Right renal pelvis (tissue), 4 donors: ENCODE results near the gene OXT. TPM values are rescaled to one million over a fixed set of nuclear protein-coding genes. Genes with fewer than 3 reads are reported as not detected.
"Not testable (repeated sequence)": the region's sequence is repeated elsewhere in the genome, so short reads cannot be mapped to it uniquely, and the experiment has no call there.

Experiments
- DNase-seq, 4 donors: peaks; one replicate each; pipeline ENCODE4 v3.0.0-alpha.2; 2013; ENCODE audit warnings: low read depth in 4 of 4, low spot score in 3 of 4, missing footprints in 1 of 4
- polyA plus RNA-seq, 4 donors: library from polyadenylated mRNA; unstranded; fragments of 120-200 nt; gene quantifications; one replicate each; pipeline ENCODE4 v1.2.1, GENCODE V29; 2013; ENCODE audit not compliant: insufficient read length in 4 of 4

Gene OXT
- 1 to 10 TPM in 1 of 4 donors, under 1 TPM in 2, not detected in 1; 0.54 to 1.0 (median 0.69) TPM for polyA plus RNA-seq

DNA sequence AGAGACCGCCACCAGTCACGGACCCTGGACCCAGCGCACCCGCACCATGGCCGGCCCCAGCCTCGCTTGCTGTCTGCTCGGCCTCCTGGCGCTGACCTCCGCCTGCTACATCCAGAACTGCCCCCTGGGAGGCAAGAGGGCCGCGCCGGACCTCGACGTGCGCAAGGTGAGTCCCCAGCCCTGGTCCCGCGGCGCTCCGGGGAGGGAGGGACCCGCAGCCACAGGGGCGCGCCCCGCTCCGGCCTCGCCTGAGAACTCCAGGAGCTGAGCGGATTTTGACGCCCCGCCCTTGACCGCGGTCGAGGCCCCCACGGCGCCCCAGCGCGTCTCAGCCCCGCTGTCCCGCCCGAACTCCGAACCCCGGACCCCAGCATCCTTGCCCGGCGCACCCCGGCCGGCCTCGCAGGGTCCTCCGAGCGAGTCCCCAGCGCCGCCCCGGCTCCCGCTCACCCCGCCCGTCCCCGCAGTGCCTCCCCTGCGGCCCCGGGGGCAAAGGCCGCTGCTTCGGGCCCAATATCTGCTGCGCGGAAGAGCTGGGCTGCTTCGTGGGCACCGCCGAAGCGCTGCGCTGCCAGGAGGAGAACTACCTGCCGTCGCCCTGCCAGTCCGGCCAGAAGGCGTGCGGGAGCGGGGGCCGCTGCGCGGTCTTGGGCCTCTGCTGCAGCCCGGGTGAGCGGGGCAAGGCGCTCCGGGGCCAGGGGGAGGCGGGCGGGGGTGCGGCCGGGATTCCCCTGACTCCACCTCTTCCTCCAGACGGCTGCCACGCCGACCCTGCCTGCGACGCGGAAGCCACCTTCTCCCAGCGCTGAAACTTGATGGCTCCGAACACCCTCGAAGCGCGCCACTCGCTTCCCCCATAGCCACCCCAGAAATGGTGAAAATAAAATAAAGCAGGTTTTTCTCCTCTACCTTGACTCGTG lies at the start of gene OXT:
Gene OXT, plus strand, starts transcription at position 11 of the 920 bp plus-strand sequence. Its CDS starts 36 bp downstream, at position 47.
- DNase-seq = no peak

DNA sequence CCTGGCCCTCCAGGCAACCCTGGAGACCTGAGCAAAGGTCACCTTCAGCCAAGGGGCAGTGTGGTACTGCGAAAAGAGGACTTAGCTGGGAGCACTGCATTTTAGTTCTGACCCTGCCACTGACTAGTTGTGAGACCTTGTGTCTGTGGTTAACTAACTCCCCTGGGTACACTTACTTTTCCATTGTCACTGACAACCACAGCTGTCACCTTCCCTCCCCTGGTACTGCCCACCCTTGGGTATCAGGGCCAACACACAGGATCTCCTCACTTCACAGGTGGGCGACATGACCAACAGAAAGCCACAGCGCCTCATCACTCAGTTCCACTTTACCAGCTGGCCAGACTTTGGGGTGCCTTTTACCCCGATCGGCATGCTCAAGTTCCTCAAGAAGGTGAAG lies 49.6 kb upstream of the OXT start:
- no peak for DNase-seq

DNA sequence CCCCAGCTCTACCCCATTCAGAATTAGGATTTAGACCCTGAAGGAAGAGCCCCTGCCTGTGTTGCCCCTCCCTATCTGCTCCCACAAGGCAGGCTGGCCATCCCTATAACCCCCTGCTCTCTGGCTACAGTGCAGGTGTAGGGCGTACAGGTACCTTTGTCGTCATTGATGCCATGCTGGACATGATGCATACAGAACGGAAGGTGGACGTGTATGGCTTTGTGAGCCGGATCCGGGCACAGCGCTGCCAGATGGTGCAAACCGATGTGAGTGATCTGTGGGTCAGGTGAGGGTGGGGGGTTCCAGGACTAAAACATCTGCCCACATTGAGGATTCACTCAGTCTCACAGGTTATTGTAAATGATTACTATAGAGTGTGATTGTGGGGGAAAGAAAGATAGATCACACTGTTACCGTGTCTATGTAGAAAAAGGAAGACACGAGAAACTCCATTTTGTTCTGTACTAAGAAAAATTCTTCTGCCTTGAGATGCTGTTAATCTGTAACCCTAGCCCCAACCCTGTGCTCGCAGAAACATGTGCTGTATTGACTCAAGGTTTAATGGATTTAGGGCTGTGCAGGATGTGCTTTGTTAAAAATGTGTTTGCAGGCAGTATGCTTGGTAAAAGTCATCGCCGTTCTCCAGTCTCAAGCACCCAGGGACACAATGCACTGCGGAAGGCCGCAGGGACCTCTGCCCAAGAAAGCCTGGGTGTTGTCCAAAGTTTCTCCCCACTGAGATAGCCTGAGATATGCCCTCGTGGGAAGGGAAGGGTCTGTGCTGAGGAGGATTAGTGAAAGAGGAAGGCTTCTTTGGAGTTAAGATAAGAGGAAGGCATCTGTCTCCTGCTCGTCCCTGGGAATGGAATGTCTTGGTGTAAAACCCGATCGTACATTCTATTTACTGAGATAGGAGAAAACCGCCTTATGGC lies 48.6 kb upstream of the OXT start:
- not testable (repeated sequence) for DNase-seq

DNA sequence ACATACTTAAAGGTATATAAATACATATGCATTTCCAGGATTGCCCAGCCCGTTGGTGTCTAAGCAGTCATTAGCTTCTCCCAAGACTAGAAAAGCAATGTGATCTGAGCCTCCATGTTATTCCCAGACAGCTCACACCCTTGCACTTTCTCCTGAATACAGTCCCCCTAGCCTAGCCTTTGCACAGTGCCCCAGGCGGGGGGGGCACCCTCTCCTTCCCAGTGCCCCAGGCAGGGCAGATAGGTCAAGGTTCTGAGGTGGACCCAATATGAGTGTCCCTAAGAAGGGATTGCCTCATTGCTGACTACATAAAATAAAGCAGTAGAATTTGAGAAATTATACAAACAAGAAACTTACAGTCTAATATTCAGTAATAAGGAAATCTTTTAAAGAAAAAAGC lies 43.4 kb upstream of the OXT start:
- no peak for DNase-seq

- no peak for DNase-seq
Observed at GRCh38 chr20:3031524-3032147, 39.8 kb upstream of the OXT start.

DNA sequence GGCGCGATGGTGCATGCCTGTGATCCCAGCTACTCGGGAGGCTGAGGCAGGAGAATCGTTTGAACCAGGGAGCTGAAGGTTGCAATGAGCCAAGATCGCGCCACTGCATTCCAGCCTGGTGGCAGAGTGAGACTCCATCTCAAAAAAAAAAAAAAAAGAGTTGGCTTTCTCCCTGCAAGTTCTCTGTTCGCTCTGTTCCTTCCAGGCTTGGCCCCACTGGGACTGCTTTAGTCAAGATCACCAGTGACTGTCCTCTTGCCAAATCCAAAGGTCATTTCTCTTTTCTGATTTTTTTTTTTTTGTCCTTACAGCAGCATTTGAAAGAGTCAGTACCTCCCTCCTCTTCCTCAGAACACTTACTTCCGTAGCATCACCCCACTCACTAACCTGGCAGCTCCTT lies 38.8 kb upstream of the OXT start:
- no peak for DNase-seq

DNA sequence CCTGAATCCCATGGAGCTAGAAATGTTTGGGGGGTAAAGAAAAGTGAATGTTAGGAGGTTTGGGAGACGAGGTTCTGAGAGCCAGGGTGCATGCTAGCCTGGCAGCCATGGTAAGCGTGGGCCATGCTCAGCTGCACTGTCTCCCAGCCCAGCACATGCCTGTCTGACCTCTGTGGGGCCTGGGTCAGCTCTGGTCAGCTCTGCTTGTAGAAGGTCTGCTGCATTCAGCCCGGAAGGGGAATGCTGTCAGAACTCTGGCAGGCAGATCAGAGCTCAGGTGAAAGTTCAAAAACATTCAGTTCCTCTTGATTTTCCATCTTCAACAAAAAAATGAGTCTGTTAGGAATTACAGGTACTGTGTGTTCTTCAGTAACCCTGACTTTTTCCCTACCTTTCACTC lies 33.8 kb upstream of the OXT start:
- DNase-seq = no peak

- no peak for DNase-seq
Observed at GRCh38 chr20:3038454-3038853, 33.0 kb upstream of the OXT start.

DNA sequence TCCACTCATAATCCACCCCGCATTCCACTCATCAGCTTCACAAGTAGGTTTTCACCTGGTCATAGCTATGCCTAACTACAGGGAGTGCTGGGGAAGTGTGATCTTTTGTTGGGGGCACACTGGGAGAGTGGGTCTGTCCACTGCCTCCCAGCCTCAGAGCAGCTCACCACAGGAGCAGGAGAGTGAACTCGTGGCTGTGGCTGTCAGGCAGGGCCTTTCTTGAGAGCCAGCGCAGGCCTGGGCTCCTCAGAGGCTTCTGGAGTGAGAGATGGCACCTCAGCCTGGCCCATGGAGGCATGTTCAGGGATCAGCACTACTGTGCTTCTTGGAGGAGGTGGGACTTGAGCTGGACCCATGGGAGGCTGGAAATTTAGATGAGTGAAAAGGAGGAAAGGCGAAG lies 32.0 kb upstream of the OXT start:
- no peak for DNase-seq

DNA sequence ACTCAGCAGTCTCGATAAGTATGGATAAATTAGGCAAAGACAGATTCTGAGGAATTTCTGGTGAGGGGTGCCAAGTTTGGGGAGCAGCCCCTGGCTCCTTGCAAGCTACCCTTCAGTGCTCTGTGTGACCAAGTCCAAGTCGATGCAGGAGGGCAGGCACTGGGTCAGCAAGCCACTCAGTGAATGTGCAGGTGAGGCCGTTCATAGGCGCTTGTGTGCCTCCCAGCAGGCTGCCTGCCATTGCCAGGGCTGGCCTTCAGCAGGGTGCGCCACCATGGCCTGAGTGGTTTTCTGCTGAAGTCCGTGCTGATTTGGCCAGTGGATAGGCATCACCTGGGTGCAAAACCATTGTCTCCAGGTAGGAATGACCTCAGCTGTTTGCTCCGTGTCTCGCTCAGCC lies 31.3 kb upstream of the OXT start:
- no peak for DNase-seq

DNA sequence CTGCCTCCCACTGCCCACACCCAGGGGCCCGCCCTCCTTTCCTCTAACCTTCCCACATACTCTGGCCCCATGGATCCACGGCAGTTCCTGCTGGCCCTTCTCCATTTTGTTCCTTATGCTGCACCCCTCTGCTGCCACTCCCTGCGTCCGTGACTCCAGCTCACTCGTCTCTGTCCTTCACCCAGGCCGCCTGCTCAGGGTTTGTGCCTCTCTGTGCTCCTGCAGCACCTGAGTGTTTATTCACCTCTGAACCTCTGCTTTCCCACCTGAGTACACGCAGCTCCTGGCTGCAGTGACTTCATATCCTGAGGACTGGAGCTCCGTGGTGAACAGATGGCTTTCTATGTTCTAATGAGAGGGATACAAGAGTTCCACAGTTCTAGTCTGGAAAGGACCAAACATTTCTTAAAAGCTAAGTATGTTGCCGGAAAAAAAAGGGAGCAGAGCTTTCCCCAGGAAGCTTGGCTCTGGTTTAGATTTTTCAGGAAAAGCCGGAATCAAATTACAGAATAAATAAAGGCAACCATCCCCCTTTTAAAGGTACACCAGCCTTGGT lies 29.5 kb upstream of the OXT start:
- DNase-seq = peak in 1 of 4 donors; percentile 30

DNA sequence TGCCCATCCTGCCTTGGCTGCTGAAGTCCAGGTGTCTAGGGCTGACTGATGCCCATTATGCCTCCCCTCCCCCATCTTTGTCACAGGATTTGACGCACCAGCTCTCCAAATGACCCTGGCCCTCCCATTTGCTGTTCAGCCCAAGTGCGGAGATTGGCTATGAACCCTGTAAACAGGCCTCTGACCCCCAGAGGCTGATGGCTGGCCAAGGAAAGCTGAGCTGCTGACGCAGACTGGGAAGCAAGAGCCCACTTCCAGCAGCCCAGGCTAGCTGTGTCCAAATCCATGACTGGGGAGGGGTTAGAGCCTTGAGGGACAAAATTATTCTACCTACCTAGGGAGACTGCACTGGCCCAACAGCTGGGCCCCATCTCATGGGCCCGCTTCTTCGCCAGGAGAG lies 28.8 kb upstream of the OXT start:
- peak in 1 of 4 donors; percentile 13 for DNase-seq

DNA sequence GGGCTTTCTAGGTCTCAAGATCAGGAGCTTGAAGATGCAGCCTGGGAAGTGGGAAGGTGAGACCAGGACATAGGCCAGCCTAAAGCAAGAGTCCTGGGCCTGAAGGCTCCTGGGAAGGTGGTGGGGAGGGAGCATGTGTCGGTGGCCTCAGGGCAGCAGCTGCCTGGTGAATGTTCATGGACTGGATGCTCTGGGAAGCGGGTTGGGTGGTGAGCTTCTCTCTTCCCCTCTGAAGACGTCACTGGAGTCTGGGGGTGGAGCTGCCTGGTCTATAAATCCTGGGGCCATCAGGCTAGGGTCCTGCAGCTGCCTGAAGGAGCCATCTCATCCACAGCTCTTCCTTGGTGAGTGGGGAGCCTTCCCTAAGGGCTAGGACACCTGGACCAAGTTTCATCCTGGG lies 28.1 kb upstream of the OXT start, which contains the start of gene GNRH2:
Gene GNRH2, plus strand, starts transcription at position 301 of the 400 bp plus-strand sequence. CDS start 793 bp downstream, outside the sequence.
- DNase-seq = no peak

GRCh38 chr20:3044336-3044965 lies 27.0 kb upstream of the OXT start:
- DNase-seq = no peak

DNA sequence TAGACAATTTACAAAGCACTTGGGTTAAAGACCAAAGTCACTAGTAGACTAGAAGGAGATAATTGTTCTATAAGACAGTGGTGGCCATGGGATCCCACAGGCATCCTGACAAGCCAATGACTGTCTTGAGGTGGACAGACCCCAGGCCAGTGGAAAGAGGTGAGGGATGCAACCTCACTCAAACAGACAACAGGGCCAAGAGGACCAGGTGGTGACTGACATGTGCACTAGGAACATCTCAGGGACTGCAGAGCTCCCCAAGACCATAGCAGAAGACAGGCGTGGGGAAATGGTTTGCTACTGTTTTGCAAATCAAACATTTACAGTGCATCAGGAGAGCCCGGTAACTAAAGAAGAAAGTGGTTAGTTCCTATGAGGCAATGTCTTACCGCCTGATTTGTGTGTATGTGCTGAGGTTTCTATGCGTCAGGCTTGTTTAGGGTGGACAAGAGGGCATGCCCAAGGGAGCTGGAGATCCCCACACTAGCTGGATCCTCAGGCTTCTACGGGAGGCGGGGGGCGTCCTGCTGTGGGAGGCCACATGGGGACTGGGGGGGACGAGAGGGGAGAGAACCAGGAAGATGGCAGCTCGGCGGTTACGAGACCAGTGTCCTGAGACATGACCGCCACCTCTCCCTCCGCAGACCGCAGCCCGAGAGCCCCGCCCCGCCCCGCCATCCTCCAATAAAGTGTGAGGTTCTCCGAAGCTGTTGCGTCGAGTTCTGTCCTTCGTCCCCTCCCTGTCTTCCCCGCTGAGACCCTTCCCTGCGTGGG lies 26.2 kb upstream of the OXT start:
- no peak for DNase-seq

- peak; percentile 83 to 84 (median 84) for DNase-seq
Observed at GRCh38 chr20:3045816-3046676, 25.4 kb upstream of the OXT start, which contains the start of gene MRPS26. Gene MRPS26, plus strand, starts transcription at chr20:3046052. Its CDS starts 17 bp downstream, at chr20:3046069.

DNA sequence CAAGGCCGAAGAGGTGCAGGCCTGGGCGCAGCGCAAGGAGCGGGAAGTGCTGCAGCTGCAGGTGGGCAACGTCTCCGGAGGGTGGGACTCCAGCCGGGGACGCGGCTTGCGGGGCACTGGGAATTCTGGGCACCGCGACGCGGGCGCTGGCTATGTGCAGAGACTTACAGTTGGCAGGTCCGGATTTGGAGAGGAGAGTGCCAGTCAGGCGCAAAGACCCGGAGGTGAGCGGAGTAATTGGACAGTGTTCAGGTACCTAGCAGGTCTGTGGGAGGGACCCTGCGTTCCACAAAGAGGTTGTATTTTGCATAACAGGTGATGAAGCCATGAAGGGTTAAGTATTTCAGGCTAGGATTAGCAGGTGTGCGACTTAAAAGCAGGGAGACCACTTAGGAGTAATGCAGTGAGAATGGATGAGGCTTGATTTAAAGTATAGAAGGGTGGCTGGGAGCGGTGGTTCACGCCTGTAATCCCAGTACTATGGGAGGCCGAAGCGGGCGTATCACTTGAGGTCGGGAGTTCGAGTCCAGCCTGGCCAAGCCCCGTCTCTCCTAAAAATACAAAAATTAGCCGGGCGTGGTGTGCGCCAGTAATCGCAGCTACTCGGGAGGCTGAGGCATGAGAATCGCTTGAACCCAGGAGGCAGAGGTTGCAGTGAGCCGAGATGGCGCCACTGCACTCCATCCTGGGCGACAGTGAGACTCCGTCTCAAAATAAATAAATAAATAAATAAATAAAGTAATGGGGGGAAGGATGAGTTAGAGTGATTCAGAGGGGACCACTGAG lies 24.6 kb upstream of the OXT start:
- DNase-seq = no peak
